HG02943 (cell line): ENCODE results near the gene ZNF165.
"Not testable (repeated sequence)": the region's sequence is repeated elsewhere in the genome, so short reads cannot be mapped to it uniquely, and the experiment has no call there.

ENCODE experiments used
- ATAC-seq: cut with Tn5 transposase; IDR thresholded peaks from one replicate; pipeline ENCODE4 v1.9.1; 2021; ENCODE audit warnings: mild to moderate bottlenecking, low read depth, moderate library complexity; ENCODE audit not compliant: unreplicated experiment

ZNF165 gene

DNA sequence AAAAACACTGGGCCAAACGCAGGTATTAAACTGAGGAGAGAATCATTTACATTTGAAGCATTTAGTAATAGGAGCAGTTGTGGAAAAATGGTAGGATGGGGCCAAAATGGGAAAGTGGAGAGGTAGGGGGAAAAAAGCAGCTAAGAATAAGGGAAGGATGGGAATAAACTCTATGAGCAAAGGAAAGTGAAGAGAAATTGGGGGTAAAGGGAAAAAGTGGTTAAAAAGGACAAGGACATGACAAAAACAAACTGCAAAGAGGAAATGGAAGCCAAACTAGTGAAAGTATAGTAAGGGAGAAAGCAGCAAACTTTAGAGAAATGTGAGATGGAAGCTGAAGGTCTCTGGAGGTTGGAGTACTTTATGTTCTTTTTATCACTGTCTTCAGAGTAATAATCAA is 37.8 kb downstream of the ZNF165 start:
- ATAC-seq: no peak

DNA sequence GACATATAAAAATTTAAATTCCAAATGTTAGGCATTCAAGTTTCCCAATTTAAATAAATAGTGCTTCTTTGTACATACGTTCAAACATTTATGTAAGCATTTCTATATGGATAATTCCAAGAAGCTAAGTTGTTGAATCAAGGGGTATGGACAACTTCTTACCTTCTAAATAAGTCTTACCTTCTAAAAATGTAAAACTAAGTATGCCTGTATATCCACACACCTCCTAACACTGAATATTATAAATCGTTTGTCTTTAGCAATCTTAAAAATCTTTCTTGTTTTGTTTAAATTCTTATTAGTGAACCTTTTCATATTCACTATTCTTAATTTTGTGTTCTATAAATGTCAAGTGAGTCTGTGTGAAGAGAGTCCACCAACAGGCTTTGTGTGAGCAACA is 41.5 kb downstream of the ZNF165 start:
- no peak for ATAC-seq

DNA sequence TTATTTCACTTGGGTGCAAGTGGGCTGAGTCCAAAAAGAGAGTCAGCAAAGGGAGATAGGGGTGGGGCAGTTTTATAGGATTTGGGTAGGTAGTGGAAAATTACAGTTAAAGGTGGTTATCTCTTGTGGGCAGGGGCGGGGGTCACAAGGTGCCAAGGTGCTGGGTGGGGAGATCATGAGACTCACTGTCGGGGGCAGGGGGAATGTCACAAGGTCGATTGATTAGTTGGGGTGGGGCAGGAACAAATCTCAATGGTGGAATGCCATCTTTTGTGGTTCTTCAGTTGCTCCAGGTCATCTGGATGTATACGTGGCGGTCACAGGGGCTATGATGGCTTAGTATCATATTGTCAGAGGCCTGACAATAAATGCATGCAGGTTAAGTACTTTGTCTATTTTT is 41.9 kb downstream of the ZNF165 start:
- ATAC-seq: not testable (repeated sequence)

DNA sequence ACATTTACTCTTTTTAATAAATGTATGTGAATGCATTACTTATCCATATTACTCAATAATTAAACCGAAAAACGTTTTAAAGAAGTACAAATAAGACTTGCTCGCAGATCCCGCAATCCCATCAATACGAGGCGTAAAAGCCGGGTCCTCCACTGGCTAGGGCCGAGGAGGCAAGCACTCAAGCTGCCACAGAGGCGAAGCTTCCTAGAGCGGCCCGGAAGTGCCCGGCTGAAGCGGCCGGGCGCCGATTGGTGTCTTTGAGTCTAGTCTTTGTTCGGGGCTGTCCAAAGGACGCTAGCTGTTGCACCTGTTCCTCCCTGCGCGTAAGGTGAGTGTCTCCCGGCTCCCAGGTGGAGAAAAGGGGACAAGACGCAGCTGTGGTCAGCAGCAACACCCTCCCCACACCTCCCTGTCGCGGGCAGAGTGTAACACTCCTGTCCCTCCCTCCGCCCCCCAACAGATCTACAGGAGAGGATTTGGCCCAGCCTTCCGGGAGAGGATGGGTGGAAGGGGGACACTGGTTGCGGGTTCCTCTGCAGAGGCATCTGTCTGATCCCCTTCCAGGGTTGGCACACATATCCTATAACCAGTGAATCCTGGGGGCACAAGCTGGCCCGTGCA is 44.1 kb downstream of the ZNF165 start, which contains the start of gene ZSCAN16:
TSS of gene ZSCAN16 (plus strand) at position 260 of the 621 bp plus-strand sequence. CDS start 835 bp downstream, outside the sequence.
- ATAC-seq: peak; percentile 90

DNA sequence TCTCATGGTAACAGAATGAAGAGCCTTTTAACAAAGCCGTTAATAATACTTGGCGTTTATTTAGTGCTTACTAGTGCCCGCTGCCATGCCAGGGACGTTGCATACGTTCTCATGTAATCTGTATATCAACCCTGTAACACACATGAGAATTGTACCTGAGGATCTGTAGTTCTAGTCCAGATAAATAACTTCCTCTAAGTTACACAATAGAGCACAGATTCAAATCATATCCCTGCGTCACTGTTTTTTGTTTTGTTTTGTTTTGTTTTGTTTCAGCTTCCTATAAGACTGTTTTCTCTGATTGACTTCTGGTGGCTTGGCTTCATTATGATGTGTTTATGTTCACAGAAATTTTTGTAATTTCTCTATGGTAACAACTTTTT is 44.6 kb downstream of the ZNF165 start:
- ATAC-seq: peak; percentile 18

DNA sequence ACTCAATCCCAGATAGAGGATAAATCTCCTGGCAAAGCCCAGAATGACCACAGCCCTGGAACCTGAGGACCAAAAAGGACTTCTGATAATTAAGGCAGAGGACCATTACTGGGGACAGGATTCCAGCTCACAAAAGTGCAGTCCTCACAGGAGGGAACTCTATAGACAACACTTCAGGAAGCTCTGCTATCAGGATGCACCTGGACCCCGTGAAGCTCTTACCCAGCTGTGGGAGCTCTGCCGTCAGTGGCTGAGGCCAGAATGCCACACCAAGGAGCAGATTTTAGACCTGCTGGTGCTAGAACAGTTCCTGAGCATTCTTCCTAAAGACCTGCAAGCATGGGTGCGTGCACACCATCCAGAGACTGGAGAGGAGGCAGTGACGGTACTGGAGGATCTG is 45.0 kb downstream of the ZNF165 start:
- no peak for ATAC-seq

DNA sequence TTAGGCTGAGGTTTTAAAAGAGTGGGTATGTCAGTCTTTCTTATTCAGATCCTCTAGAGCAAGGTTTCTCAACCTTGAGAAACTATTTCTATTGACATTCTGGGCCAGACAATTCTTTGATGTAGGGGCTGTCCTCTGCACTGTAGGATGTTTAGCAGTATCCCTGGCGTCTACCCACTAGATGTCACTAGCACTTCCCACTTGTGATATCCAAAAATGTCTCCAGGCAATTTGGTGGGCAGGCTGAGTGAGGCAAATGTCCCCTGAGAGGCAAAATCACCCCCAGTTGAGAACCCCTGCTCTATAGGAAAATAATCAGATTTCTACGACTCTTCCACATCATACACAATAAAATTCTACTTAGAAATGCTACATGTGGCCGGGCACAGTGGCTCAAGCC is 53.6 kb downstream of the ZNF165 start:
- ATAC-seq: no peak

DNA sequence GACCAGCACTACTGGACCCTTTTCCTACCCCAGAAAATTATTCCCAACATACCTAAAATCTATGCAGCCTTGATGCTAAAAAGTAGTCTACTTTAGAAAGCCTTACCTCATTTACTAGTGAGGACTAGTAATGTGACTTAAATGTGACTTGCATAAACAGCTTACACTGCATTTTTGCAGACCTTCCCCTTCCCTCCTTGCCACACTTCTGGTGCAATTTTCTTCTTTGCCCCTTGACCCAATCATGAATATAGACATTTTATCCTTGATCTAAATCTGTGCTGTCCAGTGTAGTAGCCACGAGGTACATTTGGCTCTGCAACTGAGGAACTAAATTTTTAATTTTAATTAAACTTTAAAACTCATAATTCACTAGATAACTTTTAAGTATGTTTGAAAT is 54.3 kb downstream of the ZNF165 start:
- ATAC-seq: no peak

DNA sequence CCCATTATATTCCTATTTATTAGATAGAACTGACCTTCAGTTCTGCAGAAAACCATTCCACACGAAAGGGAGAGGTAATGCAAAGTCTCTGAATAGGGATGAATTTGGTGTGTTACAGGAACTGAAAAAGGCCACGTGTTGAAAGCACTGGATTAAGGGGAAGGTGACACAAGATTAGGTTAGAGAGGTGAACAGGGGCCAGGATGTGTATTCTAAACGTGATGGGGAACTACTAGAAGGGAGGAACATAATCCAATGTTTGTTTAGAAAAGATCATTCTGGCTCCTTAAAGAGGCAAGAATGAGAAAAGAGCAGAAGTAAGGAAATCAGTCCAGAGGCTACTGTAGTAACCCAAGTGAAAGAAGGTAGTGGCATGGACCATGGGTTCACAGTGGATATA is 55.0 kb downstream of the ZNF165 start:
- ATAC-seq: no peak

DNA sequence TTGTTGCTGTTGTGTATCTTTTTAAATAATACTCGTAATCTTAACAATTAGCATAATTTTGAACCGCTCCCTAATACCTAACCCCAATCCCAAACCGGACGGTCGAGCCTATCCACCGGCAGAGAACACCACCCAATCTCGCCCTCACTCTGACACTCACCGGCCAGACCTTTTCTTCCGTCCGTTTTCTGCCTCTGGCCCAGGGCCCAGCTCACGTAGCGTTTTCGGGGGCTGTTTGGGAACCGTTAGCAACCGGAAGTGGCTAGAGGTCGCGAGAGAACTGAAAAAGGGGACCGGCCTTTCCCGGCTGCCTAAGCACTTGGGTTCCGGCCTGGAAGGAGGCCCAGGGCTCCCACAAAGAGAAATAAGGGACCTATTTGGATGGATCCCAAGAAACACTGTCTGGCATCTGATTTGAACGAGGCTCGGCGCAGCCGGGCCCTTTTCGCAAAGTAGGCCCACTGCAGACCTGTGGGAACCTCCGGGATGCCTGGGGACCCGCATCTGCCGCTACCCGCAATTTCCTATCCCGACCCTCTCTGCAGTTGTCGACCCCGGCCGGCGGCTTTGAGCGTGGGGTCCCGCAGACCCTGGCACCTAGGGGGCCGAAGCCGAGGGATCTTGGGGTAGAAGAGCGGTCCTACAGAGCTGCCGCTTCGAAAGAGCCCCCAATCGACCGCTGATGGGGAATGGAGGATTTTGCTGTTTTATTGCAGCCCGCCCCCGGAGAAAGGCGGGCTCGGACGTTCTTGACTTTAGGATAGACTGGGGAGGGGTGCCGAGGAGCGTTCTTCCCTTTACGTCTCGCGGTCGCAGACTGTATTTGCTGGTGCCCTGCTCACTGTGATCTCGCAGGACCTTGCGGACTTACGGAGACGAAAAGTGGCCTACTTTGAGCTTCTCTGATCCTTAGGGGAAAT is 56.5 kb downstream of the ZNF165 start:
- peak; percentile 64 for ATAC-seq

DNA sequence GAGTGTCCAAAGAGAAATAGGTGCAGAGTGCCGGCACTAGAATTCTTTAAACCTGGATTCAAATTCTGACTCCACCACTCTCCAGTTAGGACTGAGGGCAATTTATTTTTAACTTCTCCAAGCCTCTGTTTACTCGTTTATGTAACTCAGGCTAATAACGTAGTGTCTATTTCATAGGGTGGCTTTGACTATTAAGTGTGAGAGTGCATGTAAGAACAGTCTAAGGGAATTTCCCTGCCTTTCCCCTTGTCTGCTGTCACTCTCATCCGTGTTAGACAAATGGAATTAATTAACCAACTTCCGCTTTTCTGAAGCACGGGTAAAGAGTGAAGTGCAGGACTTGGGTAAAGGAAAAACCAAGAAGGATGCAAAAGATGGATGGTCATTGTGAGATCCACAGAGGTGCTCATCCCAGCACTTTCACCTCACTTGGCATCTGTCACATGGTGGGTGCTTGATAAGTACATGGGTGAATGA is 57.2 kb downstream of the ZNF165 start:
- ATAC-seq: no peak
